Keratinocyte (primary cell): ENCODE measurements around the gene CEP85. TPM values are rescaled to one million over a fixed set of nuclear protein-coding genes. Genes with fewer than 3 reads are reported as not detected.

ENCODE experiments used
- DNase-seq: peaks from one replicate; pipeline ENCODE4 v3.0.0-alpha.2; 2011; ENCODE audit warnings: low read depth, missing footprints, low spot score
- FAIRE-seq: peaks from 2 replicates; lab custom pipeline; 2011; peaks lifted over from hg19 to GRCh38; lab: Jason Lieb, UNC
- H2AFZ ChIP-seq: 2 replicates; pipeline ENCODE4 v1.6.0; 2012; ENCODE audit warnings: low read length, control low read depth, inconsistent platforms; ENCODE audit not compliant: control insufficient read depth
- H3K27ac ChIP-seq: 2 replicates; pipeline ENCODE4 v1.5.1; 2011; ENCODE audit warnings: low read length; ENCODE audit not compliant: control insufficient read depth, insufficient read depth
- H3K27me3 ChIP-seq: 3 replicates; pipeline ENCODE4 v1.6.0; 2011; ENCODE audit warnings: low read length; ENCODE audit not compliant: control insufficient read depth, insufficient read depth; ENCODE audit errors: extremely low read depth
- H3K36me3 ChIP-seq, 2 experiments: 2 replicates in 1 of 2; 3 replicates in 1 of 2; pipeline ENCODE4 v1.5.1; 2011; ENCODE audit warnings: low read length in 2 of 2, mild to moderate bottlenecking in 1 of 2; ENCODE audit not compliant: control insufficient read depth in 2 of 2, insufficient read depth in 2 of 2; ENCODE audit errors: extremely low read depth in 1 of 2
- H3K4me1 ChIP-seq: 3 replicates; pipeline ENCODE4 v1.5.1; 2011; ENCODE audit warnings: low read length; ENCODE audit not compliant: control insufficient read depth, insufficient read depth; ENCODE audit errors: extremely low read depth
- H3K4me2 ChIP-seq: 3 replicates; pipeline ENCODE4 v1.6.0; 2011; ENCODE audit warnings: low read depth, low read length; ENCODE audit not compliant: control insufficient read depth, insufficient read depth; ENCODE audit errors: extremely low read depth
- H3K4me3 ChIP-seq, 3 experiments: fragments of 200-600 bp in 1 of 3; sonication (generic) in 1 of 3; 2 replicates in 2 of 3; 3 replicates in 1 of 3; pipeline ENCODE4 v1.5.1; 2011 to 2016; ENCODE audit warnings: low read length in 3 of 3, mild to moderate bottlenecking in 3 of 3, control low read depth in 2 of 3, inconsistent platforms in 1 of 3, low read depth in 1 of 3, mixed read lengths in 1 of 3, mixed run types in 1 of 3, moderate library complexity in 1 of 3; ENCODE audit not compliant: control insufficient read depth in 2 of 3, insufficient read depth in 2 of 3; ENCODE audit errors: extremely low read depth in 1 of 3
- H3K79me2 ChIP-seq: 2 replicates; pipeline ENCODE4 v1.6.0; 2012; ENCODE audit warnings: low read length; ENCODE audit not compliant: control insufficient read depth, insufficient read depth
- H3K9ac ChIP-seq: 3 replicates; pipeline ENCODE4 v1.6.0; 2011; ENCODE audit warnings: low read length; ENCODE audit not compliant: control insufficient read depth, insufficient read depth; ENCODE audit errors: extremely low read depth
- H3K9me1 ChIP-seq: 3 replicates; pipeline ENCODE4 v1.6.0; 2011; ENCODE audit warnings: low read length; ENCODE audit not compliant: control insufficient read depth, insufficient read depth; ENCODE audit errors: extremely low read depth
- H3K9me3 ChIP-seq: 2 replicates; pipeline ENCODE4 v1.5.1; 2012; ENCODE audit warnings: low read depth, low read length; ENCODE audit not compliant: control insufficient read depth
- H4K20me1 ChIP-seq: 3 replicates; pipeline ENCODE4 v1.6.0; 2011; ENCODE audit warnings: low read length; ENCODE audit not compliant: control insufficient read depth, insufficient read depth; ENCODE audit errors: extremely low read depth
- CTCF ChIP-seq, 3 experiments: IDR thresholded peaks in 1 of 3; conservative IDR thresholded peaks in 1 of 3; optimal IDR thresholded peaks in 1 of 3; 2 replicates in 2 of 3; 3 replicates in 1 of 3; pipeline versions ENCODE3 to v1.5.1; 2011; ENCODE audit warnings: low read length in 3 of 3, mild to moderate bottlenecking in 3 of 3, moderate library complexity in 2 of 3, control low read depth in 1 of 3, inconsistent platforms in 1 of 3; ENCODE audit not compliant: insufficient read depth in 2 of 3; ENCODE audit errors: extremely low read depth in 1 of 3
- EZH2 ChIP-seq: IDR thresholded peaks from one replicate; pipeline ENCODE4 v1.6.1; 2012; ENCODE audit warnings: inconsistent platforms, mild to moderate bottlenecking, low read length, moderate library complexity
- dilution Hi-C: fragments of 300-500 bp; cut with MboI; formaldehyde crosslinking; loops from one replicate; pipeline ENCODE4 v1.7.0; 2020; ENCODE audit warnings: low sequenced_read_pairs; ENCODE audit not compliant: extremely low pct_ligation_motif_present
- polyA plus RNA-seq, 5 experiments: library from polyadenylated mRNA; depleted of rRNA in 3 of 5; stranded (reverse) in 3 of 5; stranded (forward) in 1 of 5; unstranded in 1 of 5; fragments of >200 nt; gene quantifications; 1 replicate in 1 of 5; 2 replicates in 3 of 5; 3 replicates in 1 of 5; pipeline versions ENCODE4 v1.2.1 to v1.2.3, GENCODE V29; 2011 to 2012; ENCODE audit warnings: missing spikeins in 2 of 5, low read depth in 1 of 5, low replicate concordance in 1 of 5

The CEP85 gene
- polyA plus RNA-seq, 1 donor (not counting 4 experiments of a cell fraction or from before 2014, with no cell fraction given) = 17.0 TPM

DNA sequence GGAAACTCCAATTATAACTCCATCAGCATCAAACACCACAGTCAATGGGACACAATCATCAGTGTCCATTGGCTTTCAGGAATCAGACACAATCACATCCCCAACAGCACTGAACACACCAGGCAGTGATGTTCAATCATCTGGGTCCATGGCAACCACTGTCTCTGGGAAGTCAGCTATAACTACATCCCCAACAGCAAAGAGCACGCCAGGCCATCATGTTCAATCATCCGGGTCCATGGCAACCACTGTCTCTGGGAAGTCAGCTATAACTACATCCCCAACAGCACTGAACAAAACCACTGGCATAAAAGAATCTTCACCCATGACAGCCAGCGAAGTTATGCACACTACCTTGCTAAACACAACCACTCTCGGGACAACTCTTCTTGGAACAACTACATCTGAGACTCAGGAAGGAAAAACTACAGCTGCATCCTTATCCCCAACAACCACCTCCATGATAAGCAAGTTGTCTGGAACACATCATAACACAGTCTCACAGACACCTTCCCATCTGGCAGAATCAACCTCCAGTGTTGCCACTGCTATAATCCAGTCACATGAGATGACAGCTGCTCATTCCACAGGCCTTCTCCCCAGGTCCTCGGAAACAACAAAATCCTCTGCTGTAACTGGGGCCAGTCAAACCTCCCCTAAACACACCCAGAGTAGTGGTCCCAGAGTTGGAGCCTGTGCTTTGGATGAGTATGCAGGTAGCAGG, 23.7 kb upstream of the CEP85 start:
- H3K4me3 ChIP-seq = no peak overlapping the region
- no peaks in the 10 kb centered on the region for H3K79me2 ChIP-seq
- dilution Hi-C loops = no loop called here
- H3K9ac ChIP-seq = no peak overlapping the region
- no peaks in the 10 kb centered on the region for H3K36me3 ChIP-seq
- no peaks in the 10 kb centered on the region for H3K4me1 ChIP-seq
- no peak for FAIRE-seq
- TF ChIP-seq EZH2 = no peak
- TF ChIP-seq CTCF (optimal IDR thresholded peaks at IDR 0.05 in 1 of 3, IDR thresholded peaks at IDR 0.05 in 1 of 3, conservative IDR thresholded peaks at IDR 0.05 in 1 of 3; ENCODE audit: extremely low read depth in 1 of 3, insufficient read depth in 2 of 3, low read length in 3 of 3) = no peak
- no peaks in the 10 kb centered on the region for H3K27me3 ChIP-seq
- H3K9me1 ChIP-seq = no peaks in the 10 kb centered on the region
- no peaks in the 10 kb centered on the region for H3K9me3 ChIP-seq
- no peak for DNase-seq
- H3K27ac ChIP-seq = no peak overlapping the region
- H2AFZ ChIP-seq = no peak overlapping the region
- H4K20me1 ChIP-seq = no peaks in the 10 kb centered on the region
- no peak overlapping the region for H3K4me2 ChIP-seq

GRCh38 chr1:26212726-26213125, 21.3 kb upstream of the CEP85 start:
- H3K27me3 ChIP-seq = no peaks in the 10 kb centered on the region
- H3K4me1 ChIP-seq = no peaks in the 10 kb centered on the region
- H3K36me3 ChIP-seq = no peaks in the 10 kb centered on the region
- no peaks in the 10 kb centered on the region for H3K79me2 ChIP-seq
- H3K4me3 ChIP-seq = no peak overlapping the region
- no peak overlapping the region for H3K27ac ChIP-seq
- dilution Hi-C loops = no loop called here
- H3K9me1 ChIP-seq = no peaks in the 10 kb centered on the region
- no peak overlapping the region for H2AFZ ChIP-seq
- H3K9me3 ChIP-seq = no peaks in the 10 kb centered on the region
- H3K9ac ChIP-seq = no peak overlapping the region
- H4K20me1 ChIP-seq = no peaks in the 10 kb centered on the region
- TF ChIP-seq CTCF (optimal IDR thresholded peaks at IDR 0.05 in 1 of 3, IDR thresholded peaks at IDR 0.05 in 1 of 3, conservative IDR thresholded peaks at IDR 0.05 in 1 of 3; ENCODE audit: extremely low read depth in 1 of 3, insufficient read depth in 2 of 3, low read length in 3 of 3) = no peak
- no peak for TF ChIP-seq EZH2
- no peak overlapping the region for H3K4me2 ChIP-seq
- FAIRE-seq (no peak), DNase-seq (no peak)
